Measurements from ENCODE around the gene PCDH9.

Gene PCDH9

DNA sequence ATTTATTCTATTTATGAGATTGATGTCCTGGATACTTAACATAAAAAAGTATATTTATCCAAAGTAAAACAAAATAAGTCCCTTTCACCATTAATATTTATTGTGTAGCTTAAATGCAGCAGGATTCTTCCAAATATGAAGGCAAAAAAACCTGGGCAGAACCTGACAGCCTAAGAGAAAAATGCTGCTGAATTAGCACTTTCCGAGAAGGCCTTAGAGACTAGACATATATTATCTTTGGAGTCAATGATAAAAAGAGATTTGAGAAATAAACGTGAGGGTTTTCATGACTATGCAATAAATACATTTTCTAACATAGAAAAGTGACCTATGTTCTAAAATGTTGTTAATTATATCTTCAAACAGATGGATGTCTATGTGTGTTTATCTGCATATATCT lies 566.9 kb downstream of the PCDH9 start:
- Histone ChIP-seq H3K4me1 (ENCODE audit: control insufficient read depth, insufficient read depth, low read length) (no peaks in the 10 kb centered on the region), H3K27me3 (ENCODE audit: control insufficient read depth, insufficient read depth, low read length) (no peaks in the 10 kb centered on the region), H3K9me3 (ENCODE audit: control insufficient read depth, insufficient read depth, low read length) (no peaks in the 10 kb centered on the region), H3K4me3 (ENCODE audit: low read length) (no peak overlapping the region), H3K27ac (ENCODE audit: low read length) (no peak overlapping the region), H3K36me3 (ENCODE audit: control insufficient read depth, insufficient read depth, low read length) (no peaks in the 10 kb centered on the region)
- no peak for DNase-seq (ENCODE audit: low read depth, low spot score)
- no CpG with 5 or more reads among the region's 2 CpGs for WGBS (ENCODE audit: insufficient coverage, insufficient read length)

DNA sequence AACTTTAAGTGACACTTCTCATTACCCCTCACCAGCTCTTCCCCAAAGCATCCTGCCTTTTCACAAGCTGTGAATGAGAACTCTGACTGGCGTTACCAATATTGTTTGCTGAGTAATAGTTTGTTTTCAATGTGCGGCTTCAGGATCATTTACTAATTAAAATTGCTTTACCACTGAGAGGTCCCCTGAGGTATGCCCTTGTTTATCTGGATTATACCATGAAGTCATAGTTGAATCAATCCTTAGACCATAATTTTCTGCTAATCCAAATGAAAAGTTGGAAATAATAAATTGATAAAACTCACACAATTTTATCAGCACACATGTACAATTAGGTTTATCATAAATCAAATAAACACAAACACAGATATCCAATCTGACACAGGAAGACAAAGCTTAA lies 568.8 kb downstream of the PCDH9 start:
- no peaks in the 10 kb centered on the region for H3K9me3 ChIP-seq (ENCODE audit: control insufficient read depth, insufficient read depth, low read length)
- no peak for DNase-seq (ENCODE audit: low read depth, low spot score)
- no CpG with 5 or more reads among the region's 2 CpGs for WGBS (ENCODE audit: insufficient coverage, insufficient read length)
- no peaks in the 10 kb centered on the region for H3K36me3 ChIP-seq (ENCODE audit: control insufficient read depth, insufficient read depth, low read length)
- no peak overlapping the region for H3K4me3 ChIP-seq (ENCODE audit: low read length)
- no peaks in the 10 kb centered on the region for H3K27me3 ChIP-seq (ENCODE audit: control insufficient read depth, insufficient read depth, low read length)
- H3K4me1 ChIP-seq (ENCODE audit: control insufficient read depth, insufficient read depth, low read length), result no peaks in the 10 kb centered on the region
- H3K27ac ChIP-seq (ENCODE audit: low read length), result no peak overlapping the region

DNA sequence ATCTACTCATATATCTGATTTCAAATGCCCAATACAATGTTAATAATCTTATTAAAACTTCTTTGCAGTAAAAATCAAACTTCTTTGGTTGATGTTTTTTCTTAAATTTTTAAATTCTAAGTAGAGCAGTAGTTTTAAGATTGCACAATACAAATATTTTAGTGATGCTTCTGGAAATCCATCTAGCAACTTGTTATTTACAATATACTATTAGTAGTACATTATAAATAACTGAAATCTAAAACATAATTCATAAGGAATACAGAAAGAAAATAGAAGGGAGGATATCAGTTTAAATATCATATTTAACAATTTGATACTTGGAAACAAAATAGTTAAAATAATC lies 569.7 kb downstream of the PCDH9 start:
- Histone ChIP-seq H3K27me3 (ENCODE audit: control insufficient read depth, insufficient read depth, low read length) (no peaks in the 10 kb centered on the region), H3K4me3 (ENCODE audit: low read length) (no peak overlapping the region), H3K36me3 (ENCODE audit: control insufficient read depth, insufficient read depth, low read length) (no peaks in the 10 kb centered on the region), H3K4me1 (ENCODE audit: control insufficient read depth, insufficient read depth, low read length) (no peaks in the 10 kb centered on the region), H3K27ac (ENCODE audit: low read length) (no peak overlapping the region), H3K9me3 (ENCODE audit: control insufficient read depth, insufficient read depth, low read length) (no peaks in the 10 kb centered on the region)
- DNase-seq (ENCODE audit: low read depth, low spot score), result no peak

GRCh38 chr13:66659701-66660467 lies 570.3 kb downstream of the PCDH9 start:
- Histone ChIP-seq H3K27me3 (ENCODE audit: control insufficient read depth, insufficient read depth, low read length) (no peaks in the 10 kb centered on the region), H3K4me3 (ENCODE audit: low read length) (no peak overlapping the region), H3K4me1 (ENCODE audit: control insufficient read depth, insufficient read depth, low read length) (no peaks in the 10 kb centered on the region), H3K9me3 (ENCODE audit: control insufficient read depth, insufficient read depth, low read length) (no peaks in the 10 kb centered on the region), H3K36me3 (ENCODE audit: control insufficient read depth, insufficient read depth, low read length) (no peaks in the 10 kb centered on the region), H3K27ac (ENCODE audit: low read length) (no peak overlapping the region)
- WGBS (ENCODE audit: insufficient coverage, insufficient read length), result 100% methylated on average over 1 of the region's 7 CpGs
- no peak for DNase-seq (ENCODE audit: low read depth, low spot score)

DNA sequence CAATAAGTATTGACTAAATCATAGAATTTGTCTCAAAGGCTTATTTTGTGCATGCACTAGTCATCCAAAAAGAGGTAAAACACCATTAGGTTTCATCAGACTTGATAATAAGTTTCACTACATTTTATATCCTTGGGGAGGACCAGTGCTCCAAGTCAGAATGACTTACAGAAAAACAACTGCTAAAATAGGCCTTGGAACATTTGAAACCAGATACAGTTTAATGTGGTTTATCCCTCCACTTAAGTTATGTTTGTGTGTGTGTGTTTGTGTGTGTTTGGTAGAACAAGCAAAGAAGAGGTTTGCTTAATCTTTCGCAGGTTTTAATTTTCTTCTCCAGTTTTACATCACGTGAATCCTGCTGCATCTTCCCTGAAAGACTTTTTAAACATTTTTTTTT lies 570.9 kb downstream of the PCDH9 start:
- no peak overlapping the region for H3K27ac ChIP-seq (ENCODE audit: low read length)
- no peaks in the 10 kb centered on the region for H3K9me3 ChIP-seq (ENCODE audit: control insufficient read depth, insufficient read depth, low read length)
- no CpG with 5 or more reads among the region's 2 CpGs for WGBS (ENCODE audit: insufficient coverage, insufficient read length)
- no peaks in the 10 kb centered on the region for H3K36me3 ChIP-seq (ENCODE audit: control insufficient read depth, insufficient read depth, low read length)
- H3K4me1 ChIP-seq (ENCODE audit: control insufficient read depth, insufficient read depth, low read length), result no peaks in the 10 kb centered on the region
- H3K27me3 ChIP-seq (ENCODE audit: control insufficient read depth, insufficient read depth, low read length), result no peaks in the 10 kb centered on the region
- DNase-seq (ENCODE audit: low read depth, low spot score), result no peak
- H3K4me3 ChIP-seq (ENCODE audit: low read length), result no peak overlapping the region

- Histone ChIP-seq H3K27me3 (ENCODE audit: control insufficient read depth, insufficient read depth, low read length) (no peaks in the 10 kb centered on the region), H3K4me1 (ENCODE audit: control insufficient read depth, insufficient read depth, low read length) (no peaks in the 10 kb centered on the region), H3K4me3 (ENCODE audit: low read length) (no peak overlapping the region), H3K9me3 (ENCODE audit: control insufficient read depth, insufficient read depth, low read length) (no peaks in the 10 kb centered on the region), H3K36me3 (ENCODE audit: control insufficient read depth, insufficient read depth, low read length) (no peaks in the 10 kb centered on the region), H3K27ac (ENCODE audit: low read length) (no peak overlapping the region)
- DNase-seq (ENCODE audit: low read depth, low spot score), result no peak
- no CpG with 5 or more reads among the region's 6 CpGs for WGBS (ENCODE audit: insufficient coverage, insufficient read length)
Observed at GRCh38 chr13:66657165-66657881, 572.8 kb downstream of the PCDH9 start.

DNA sequence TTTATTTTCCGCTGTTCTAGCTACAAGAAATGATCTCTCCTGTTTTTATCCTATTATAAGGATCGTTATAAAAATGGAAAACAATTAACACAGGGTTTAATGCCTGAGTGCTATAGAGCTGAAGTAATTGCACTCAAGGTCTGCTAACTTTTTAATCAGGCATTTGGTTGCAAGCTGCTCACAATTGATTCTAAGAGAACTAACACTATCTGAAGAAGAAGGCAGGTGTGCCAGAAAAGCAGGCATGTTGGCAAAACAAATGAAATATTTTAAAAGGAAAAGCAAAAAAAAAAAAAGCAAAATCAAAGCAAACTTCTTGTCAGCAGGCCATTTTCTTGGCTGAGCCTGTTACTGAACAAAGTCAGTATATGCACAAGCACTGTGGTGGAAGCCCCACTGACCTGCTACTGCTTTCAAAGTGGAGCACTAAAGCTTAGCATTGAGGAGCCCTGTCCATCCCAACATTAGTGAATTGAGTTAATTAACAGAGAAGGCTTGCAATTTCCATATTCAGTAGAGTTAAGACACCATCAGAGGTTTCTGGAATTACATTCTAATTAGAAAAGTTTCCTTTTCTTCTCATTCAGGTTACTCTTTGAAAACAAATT lies 574.2 kb downstream of the PCDH9 start:
- no CpG with 5 or more reads among the region's 2 CpGs for whole genome bisulfite sequencing (ENCODE audit: insufficient coverage, insufficient read length)
- Histone ChIP-seq H3K9me3 (ENCODE audit: control insufficient read depth, insufficient read depth, low read length) (no peaks in the 10 kb centered on the region), H3K4me3 (ENCODE audit: low read length) (no peak overlapping the region), H3K27me3 (ENCODE audit: control insufficient read depth, insufficient read depth, low read length) (no peaks in the 10 kb centered on the region), H3K27ac (ENCODE audit: low read length) (no peak overlapping the region), H3K4me1 (ENCODE audit: control insufficient read depth, insufficient read depth, low read length) (no peaks in the 10 kb centered on the region), H3K36me3 (ENCODE audit: control insufficient read depth, insufficient read depth, low read length) (no peaks in the 10 kb centered on the region)
- no peak for DNase-seq (ENCODE audit: low read depth, low spot score)

DNA sequence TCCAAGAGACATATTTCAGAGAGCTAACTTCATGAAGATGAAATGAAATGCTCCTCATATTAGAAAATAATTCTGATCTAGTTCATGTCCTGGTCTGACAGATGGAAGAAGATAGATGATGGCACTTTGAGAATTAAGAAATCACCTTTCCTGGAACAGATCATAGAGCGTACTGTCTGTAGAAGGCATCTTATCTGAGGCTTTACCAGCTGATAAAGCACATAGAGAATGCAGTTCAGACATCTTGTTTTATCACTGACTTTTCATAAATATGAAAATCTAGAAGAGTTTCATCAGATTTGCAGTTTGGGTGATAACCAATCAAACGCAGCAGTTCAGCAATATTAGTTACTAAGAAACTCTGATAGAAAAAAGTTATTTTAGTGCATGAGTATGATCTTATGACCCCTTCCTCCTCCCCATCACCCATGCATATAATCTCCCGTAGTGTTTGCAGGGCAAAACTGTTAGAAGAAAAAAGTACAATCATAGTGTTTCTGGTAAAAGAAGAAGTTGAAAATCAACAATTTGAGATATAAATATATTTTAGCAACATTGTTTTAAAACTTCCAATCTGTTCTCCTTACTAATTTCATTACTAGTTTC lies 585.2 kb downstream of the PCDH9 start:
- Histone ChIP-seq H3K4me1 (ENCODE audit: control insufficient read depth, insufficient read depth, low read length) (no peaks in the 10 kb centered on the region), H3K4me3 (ENCODE audit: low read length) (no peak overlapping the region), H3K36me3 (ENCODE audit: control insufficient read depth, insufficient read depth, low read length) (no peaks in the 10 kb centered on the region), H3K9me3 (ENCODE audit: control insufficient read depth, insufficient read depth, low read length) (no peaks in the 10 kb centered on the region), H3K27me3 (ENCODE audit: control insufficient read depth, insufficient read depth, low read length) (no peaks in the 10 kb centered on the region), H3K27ac (ENCODE audit: low read length) (no peak overlapping the region)
- no CpG with 5 or more reads among the region's 3 CpGs for WGBS (ENCODE audit: insufficient coverage, insufficient read length)
- no peak for DNase-seq (ENCODE audit: low read depth, low spot score)

DNA sequence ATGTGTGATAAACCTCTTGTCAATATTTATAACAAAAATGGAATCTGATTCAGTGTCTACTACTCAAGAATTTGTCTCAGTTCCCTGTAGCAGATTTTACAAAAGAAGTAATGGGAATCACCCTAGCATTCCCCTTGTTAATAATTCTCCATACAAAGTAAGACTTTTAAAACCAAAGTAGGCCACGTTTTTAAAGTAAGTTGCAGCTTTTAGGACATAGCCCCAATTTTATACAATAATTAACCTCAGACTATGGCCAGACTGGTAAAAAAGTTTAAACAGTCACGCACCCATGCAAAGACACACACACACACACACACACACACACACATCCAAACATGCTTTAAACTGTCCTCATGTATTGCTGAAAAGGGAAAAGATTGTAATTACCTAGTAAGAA lies 589.9 kb downstream of the PCDH9 start:
- H3K36me3 ChIP-seq (ENCODE audit: control insufficient read depth, insufficient read depth, low read length), result no peaks in the 10 kb centered on the region
- H3K27ac ChIP-seq (ENCODE audit: low read length), result no peak overlapping the region
- no peaks in the 10 kb centered on the region for H3K27me3 ChIP-seq (ENCODE audit: control insufficient read depth, insufficient read depth, low read length)
- H3K4me1 ChIP-seq (ENCODE audit: control insufficient read depth, insufficient read depth, low read length), result no peaks in the 10 kb centered on the region
- no CpG with 5 or more reads among the region's 2 CpGs for WGBS (ENCODE audit: insufficient coverage, insufficient read length)
- DNase-seq (ENCODE audit: low read depth, low spot score), result no peak
- H3K4me3 ChIP-seq (ENCODE audit: low read length), result no peak overlapping the region
- no peaks in the 10 kb centered on the region for H3K9me3 ChIP-seq (ENCODE audit: control insufficient read depth, insufficient read depth, low read length)

GRCh38 chr13:66639044-66639443 lies 591.1 kb downstream of the PCDH9 start:
- Histone ChIP-seq H3K27me3 (ENCODE audit: control insufficient read depth, insufficient read depth, low read length) (no peaks in the 10 kb centered on the region), H3K4me1 (ENCODE audit: control insufficient read depth, insufficient read depth, low read length) (no peaks in the 10 kb centered on the region), H3K9me3 (ENCODE audit: control insufficient read depth, insufficient read depth, low read length) (no peaks in the 10 kb centered on the region), H3K4me3 (ENCODE audit: low read length) (no peak overlapping the region), H3K36me3 (ENCODE audit: control insufficient read depth, insufficient read depth, low read length) (no peaks in the 10 kb centered on the region), H3K27ac (ENCODE audit: low read length) (no peak overlapping the region)
- no CpG with 5 or more reads among the region's 1 CpG for WGBS (ENCODE audit: insufficient coverage, insufficient read length)
- no peak for DNase-seq (ENCODE audit: low read depth, low spot score)

Data from iPS DF 6.9 (cell line).